Measurements from ENCODE around the gene TOMT.
"Not testable (repeated sequence)": the region's sequence is repeated elsewhere in the genome, so short reads cannot be mapped to it uniquely, and the experiment has no call there.

Gene TOMT

GRCh38 chr11:72125956-72126355 is 20.2 kb downstream of the TOMT start:
- Histone ChIP-seq H3K4me1 (ENCODE audit: insufficient read depth, insufficient read length) (no peaks in the 10 kb centered on the region), H3K9ac (ENCODE audit: insufficient read length, low read depth) (no peak overlapping the region), H3K36me3 (ENCODE audit: insufficient read depth, insufficient read length, low read length) (no peaks in the 10 kb centered on the region), H3K9me3 (ENCODE audit: insufficient read depth, low read length) (peaks cover 36% of the 10 kb centered on the region), H3K27me3 (ENCODE audit: insufficient read depth, insufficient read length) (no peaks in the 10 kb centered on the region), H3K4me3 (ENCODE audit: insufficient read length, low read depth) (no peak overlapping the region)
- TF ChIP-seq ZNF274 (IDR thresholded peaks at IDR 0.05; ENCODE audit: low read depth, low read length) (no peak), YY1 (IDR thresholded peaks at IDR 0.05; ENCODE audit: insufficient read depth, insufficient read length) (no peak), SUZ12 (IDR thresholded peaks at IDR 0.05; ENCODE audit: extremely low read depth, insufficient read depth, insufficient read length) (no peak)
- no peak for DNase-seq (ENCODE audit: low read depth, low spot score)

GRCh38 chr11:72127923-72128322 is 22.2 kb downstream of the TOMT start:
- DNase-seq (ENCODE audit: low read depth, low spot score) = no peak
- Histone ChIP-seq H3K9me3 (ENCODE audit: insufficient read depth, low read length) (peaks cover 36% of the 10 kb centered on the region), H3K9ac (ENCODE audit: insufficient read length, low read depth) (no peak overlapping the region), H3K27me3 (ENCODE audit: insufficient read depth, insufficient read length) (no peaks in the 10 kb centered on the region), H3K4me3 (ENCODE audit: insufficient read length, low read depth) (no peak overlapping the region), H3K4me1 (ENCODE audit: insufficient read depth, insufficient read length) (no peaks in the 10 kb centered on the region), H3K36me3 (ENCODE audit: insufficient read depth, insufficient read length, low read length) (no peaks in the 10 kb centered on the region)
- TF ChIP-seq SUZ12 (IDR thresholded peaks at IDR 0.05; ENCODE audit: extremely low read depth, insufficient read depth, insufficient read length) (no peak), ZNF274 (IDR thresholded peaks at IDR 0.05; ENCODE audit: low read depth, low read length) (no peak), YY1 (IDR thresholded peaks at IDR 0.05; ENCODE audit: insufficient read depth, insufficient read length) (no peak)

- no peak for TF ChIP-seq ZNF274 (IDR thresholded peaks at IDR 0.05; ENCODE audit: low read depth, low read length)
- no peak for TF ChIP-seq SUZ12 (IDR thresholded peaks at IDR 0.05; ENCODE audit: extremely low read depth, insufficient read depth, insufficient read length)
- TF ChIP-seq YY1 (IDR thresholded peaks at IDR 0.05; ENCODE audit: insufficient read depth, insufficient read length) = no peak
- no peaks in the 10 kb centered on the region for H3K36me3 ChIP-seq (ENCODE audit: insufficient read depth, insufficient read length, low read length)
- no peaks in the 10 kb centered on the region for H3K4me1 ChIP-seq (ENCODE audit: insufficient read depth, insufficient read length)
- no peak overlapping the region for H3K4me3 ChIP-seq (ENCODE audit: insufficient read length, low read depth)
- peaks cover 28% of the 10 kb centered on the region for H3K9me3 ChIP-seq (ENCODE audit: insufficient read depth, low read length)
- DNase-seq (ENCODE audit: low read depth, low spot score) = no peak
- H3K9ac ChIP-seq (ENCODE audit: insufficient read length, low read depth) = no peak overlapping the region
- no peaks in the 10 kb centered on the region for H3K27me3 ChIP-seq (ENCODE audit: insufficient read depth, insufficient read length)
Observed at GRCh38 chr11:72129381-72129780, 23.7 kb downstream of the TOMT start.

GRCh38 chr11:72132646-72133045 is 26.9 kb downstream of the TOMT start:
- no peaks in the 10 kb centered on the region for H3K27me3 ChIP-seq (ENCODE audit: insufficient read depth, insufficient read length)
- no peak for TF ChIP-seq ZNF274 (IDR thresholded peaks at IDR 0.05; ENCODE audit: low read depth, low read length)
- TF ChIP-seq YY1 (IDR thresholded peaks at IDR 0.05; ENCODE audit: insufficient read depth, insufficient read length) = no peak
- no peak for TF ChIP-seq SUZ12 (IDR thresholded peaks at IDR 0.05; ENCODE audit: extremely low read depth, insufficient read depth, insufficient read length)
- peaks cover 19% of the 10 kb centered on the region for H3K9me3 ChIP-seq (ENCODE audit: insufficient read depth, low read length)
- H3K4me1 ChIP-seq (ENCODE audit: insufficient read depth, insufficient read length) = peaks cover 4% of the 10 kb centered on the region
- H3K4me3 ChIP-seq (ENCODE audit: insufficient read length, low read depth) = no peak overlapping the region
- H3K36me3 ChIP-seq (ENCODE audit: insufficient read depth, insufficient read length, low read length) = no peaks in the 10 kb centered on the region
- DNase-seq (ENCODE audit: low read depth, low spot score) = no peak
- H3K9ac ChIP-seq (ENCODE audit: insufficient read length, low read depth) = no peak overlapping the region

GRCh38 chr11:72135473-72135872 is 29.7 kb downstream of the TOMT start, which contains the start of gene FOLR3:
Gene FOLR3, plus strand, starts transcription at chr11:72135725. Its CDS starts 228 bp downstream, at chr11:72135953.
- not testable (repeated sequence) for H3K4me3 ChIP-seq (ENCODE audit: insufficient read length, low read depth); H3K4me1 ChIP-seq (ENCODE audit: insufficient read depth, insufficient read length); H3K9ac ChIP-seq (ENCODE audit: insufficient read length, low read depth); DNase-seq (ENCODE audit: low read depth, low spot score); H3K27me3 ChIP-seq (ENCODE audit: insufficient read depth, insufficient read length); H3K9me3 ChIP-seq (ENCODE audit: insufficient read depth, low read length); H3K36me3 ChIP-seq (ENCODE audit: insufficient read depth, insufficient read length, low read length)

- H3K9me3 ChIP-seq (ENCODE audit: insufficient read depth, low read length) = no peaks in the 10 kb centered on the region
- no peaks in the 10 kb centered on the region for H3K27me3 ChIP-seq (ENCODE audit: insufficient read depth, insufficient read length)
- H3K4me1 ChIP-seq (ENCODE audit: insufficient read depth, insufficient read length) = peaks cover 4% of the 10 kb centered on the region
- TF ChIP-seq ZNF274 (IDR thresholded peaks at IDR 0.05; ENCODE audit: low read depth, low read length) (no peak), YY1 (IDR thresholded peaks at IDR 0.05; ENCODE audit: insufficient read depth, insufficient read length) (no peak), SUZ12 (IDR thresholded peaks at IDR 0.05; ENCODE audit: extremely low read depth, insufficient read depth, insufficient read length) (no peak)
- no peak for DNase-seq (ENCODE audit: low read depth, low spot score)
- no peak overlapping the region for H3K9ac ChIP-seq (ENCODE audit: insufficient read length, low read depth)
- H3K36me3 ChIP-seq (ENCODE audit: insufficient read depth, insufficient read length, low read length) = no peaks in the 10 kb centered on the region
- no peak overlapping the region for H3K4me3 ChIP-seq (ENCODE audit: insufficient read length, low read depth)
Observed at GRCh38 chr11:72135891-72136683, 30.4 kb downstream of the TOMT start.

- TF ChIP-seq ZNF274 (IDR thresholded peaks at IDR 0.05; ENCODE audit: low read depth, low read length) (no peak), SUZ12 (IDR thresholded peaks at IDR 0.05; ENCODE audit: extremely low read depth, insufficient read depth, insufficient read length) (no peak), YY1 (IDR thresholded peaks at IDR 0.05; ENCODE audit: insufficient read depth, insufficient read length) (no peak)
- Histone ChIP-seq H3K4me1 (ENCODE audit: insufficient read depth, insufficient read length) (peaks cover 4% of the 10 kb centered on the region), H3K9me3 (ENCODE audit: insufficient read depth, low read length) (no peaks in the 10 kb centered on the region), H3K36me3 (ENCODE audit: insufficient read depth, insufficient read length, low read length) (no peaks in the 10 kb centered on the region), H3K27me3 (ENCODE audit: insufficient read depth, insufficient read length) (no peaks in the 10 kb centered on the region), H3K4me3 (ENCODE audit: insufficient read length, low read depth) (no peak overlapping the region), H3K9ac (ENCODE audit: insufficient read length, low read depth) (no peak overlapping the region)
- no peak for DNase-seq (ENCODE audit: low read depth, low spot score)
Observed at GRCh38 chr11:72136684-72137262, 31.0 kb downstream of the TOMT start.

All from NT2/D1 (cell line).